Measurements from ENCODE around the gene SPTB.

- TF ChIP-seq, protein P1, sequence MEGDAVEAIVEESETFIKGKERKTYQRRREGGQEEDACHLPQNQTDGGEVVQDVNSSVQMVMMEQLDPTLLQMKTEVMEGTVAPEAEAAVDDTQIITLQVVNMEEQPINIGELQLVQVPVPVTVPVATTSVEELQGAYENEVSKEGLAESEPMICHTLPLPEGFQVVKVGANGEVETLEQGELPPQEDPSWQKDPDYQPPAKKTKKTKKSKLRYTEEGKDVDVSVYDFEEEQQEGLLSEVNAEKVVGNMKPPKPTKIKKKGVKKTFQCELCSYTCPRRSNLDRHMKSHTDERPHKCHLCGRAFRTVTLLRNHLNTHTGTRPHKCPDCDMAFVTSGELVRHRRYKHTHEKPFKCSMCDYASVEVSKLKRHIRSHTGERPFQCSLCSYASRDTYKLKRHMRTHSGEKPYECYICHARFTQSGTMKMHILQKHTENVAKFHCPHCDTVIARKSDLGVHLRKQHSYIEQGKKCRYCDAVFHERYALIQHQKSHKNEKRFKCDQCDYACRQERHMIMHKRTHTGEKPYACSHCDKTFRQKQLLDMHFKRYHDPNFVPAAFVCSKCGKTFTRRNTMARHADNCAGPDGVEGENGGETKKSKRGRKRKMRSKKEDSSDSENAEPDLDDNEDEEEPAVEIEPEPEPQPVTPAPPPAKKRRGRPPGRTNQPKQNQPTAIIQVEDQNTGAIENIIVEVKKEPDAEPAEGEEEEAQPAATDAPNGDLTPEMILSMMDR (IDR thresholded peaks at IDR 0.05 in 8 of 11, conservative IDR thresholded peaks at IDR 0.05 in 3 of 11) = no peak
- TF ChIP-seq POLR2AphosphoS5 (IDR thresholded peaks at IDR 0.05) = no peak
These were observed 159.6 kb downstream of the SPTB start for GRCh38 chr14:64720131-64720576.
